Measurements from ENCODE around the gene PGAP2. TPM values are rescaled to one million over a fixed set of nuclear protein-coding genes. Genes with fewer than 3 reads are reported as not detected.

Gene PGAP2
- total and polyA plus RNA-seq, 2 donors (not counting 3 experiments of a cell fraction or from before 2014, with no cell fraction given) = 18.3 to 34.1 TPM

DNA sequence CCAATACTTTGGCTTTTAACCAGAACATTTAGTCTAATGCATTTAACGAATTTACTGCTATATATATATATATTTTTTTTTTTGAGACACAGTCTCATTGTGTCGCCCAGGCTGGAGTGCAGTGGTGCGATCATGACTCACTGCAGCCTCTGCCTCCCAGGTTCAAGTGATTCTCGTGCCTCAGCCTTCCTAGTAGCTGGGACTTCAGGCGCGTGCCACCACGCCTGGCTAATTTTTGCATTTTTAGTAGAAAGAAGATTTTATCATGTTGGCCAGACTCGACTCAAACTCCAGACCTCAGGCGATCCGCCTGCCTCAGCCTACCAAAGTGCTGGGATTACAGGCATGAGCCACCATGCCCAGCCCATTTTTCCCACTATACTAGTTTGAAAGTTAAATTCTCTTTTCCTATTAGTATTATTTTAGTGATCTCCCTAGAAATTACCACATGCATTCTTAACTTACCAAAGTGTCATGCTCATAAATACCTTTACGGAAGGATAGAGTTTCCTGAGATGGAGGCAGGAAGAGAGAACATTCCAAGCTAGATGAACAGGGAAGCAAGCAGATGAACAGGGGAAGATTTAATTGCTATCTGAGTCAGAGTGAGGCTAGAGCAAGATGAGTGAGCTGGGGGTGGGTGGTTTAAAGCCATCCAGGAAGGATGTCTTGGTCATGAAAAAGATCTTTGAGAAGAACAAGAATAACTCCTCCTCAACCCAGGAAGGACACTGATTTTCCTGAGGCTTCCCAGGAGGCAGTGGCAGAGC is 4.4 kb upstream of the PGAP2 start:
- DNase-seq (ENCODE audit: low read depth, low spot score) = no peak
- no peak overlapping the region for H3K9ac ChIP-seq (replicated peaks; ENCODE audit: extremely low read depth, insufficient read depth, low read length)
- no peaks in the 10 kb centered on the region for H3K36me3 ChIP-seq (ENCODE audit: control insufficient read depth in 2 of 2, extremely low read depth in 1 of 2, insufficient read depth in 2 of 2, low read length in 2 of 2)
- H3K4me3 ChIP-seq (replicated peaks in 1 of 3; ENCODE audit: insufficient read depth in 1 of 3, low read depth in 1 of 3, low read length in 3 of 3) = no peak overlapping the region
- H3K79me2 ChIP-seq (ENCODE audit: control insufficient read depth, insufficient read depth, low read length) = no peaks in the 10 kb centered on the region
- dilution Hi-C loops (cut with MboI; ENCODE audit: extremely low pct_ligation_motif_present, low sequenced_read_pairs) = no loop called here
- H3K9me3 ChIP-seq (replicated peaks; ENCODE audit: control insufficient read depth, insufficient read depth, low read length) = no peaks in the 10 kb centered on the region
- H3K4me1 ChIP-seq (ENCODE audit: control insufficient read depth, extremely low read depth, insufficient read depth, low read length) = peaks cover 10% of the 10 kb centered on the region
- H3K27me3 ChIP-seq (ENCODE audit: control insufficient read depth in 2 of 2, insufficient read depth in 2 of 2, low read length in 2 of 2) = no peaks in the 10 kb centered on the region
- intact Hi-C loops (cut with micrococcal nuclease) = no loop called here
- ChIA-PET CTCF (interaction anchor here (0.7 kb wide), 1 partner anchor 38 kb away, joined by 3 read pairs; no protein-coding TSS in a partner anchor), POLR2A (interaction anchor here (0.6 kb wide), 1 partner anchor 41 kb away, joined by 3 read pairs; no protein-coding TSS in a partner anchor)
- FAIRE-seq = no peak
- no peak overlapping the region for H3K27ac ChIP-seq (ENCODE audit: insufficient read depth, low read depth, low read length)
- H3K4me2 ChIP-seq (ENCODE audit: insufficient read depth, low read length) = no peak overlapping the region
- no peaks in the 10 kb centered on the region for H3K9me1 ChIP-seq (replicated peaks; ENCODE audit: control insufficient read depth, extremely low read depth, insufficient read depth, low read length)
- no peaks in the 10 kb centered on the region for H4K20me1 ChIP-seq (replicated peaks; ENCODE audit: control insufficient read depth, extremely low read depth, insufficient read depth, low read length)
- H2AFZ ChIP-seq (ENCODE audit: low read depth, low read length) = no peak overlapping the region
- TF ChIP-seq POLR2AphosphoS5 (IDR thresholded peaks at IDR 0.05; ENCODE audit: insufficient read depth, low read depth, low read length) (no peak), FOS (IDR thresholded peaks at IDR 0.05; ENCODE audit: borderline replicate concordance, insufficient read depth, low read length) (peak; percentile 7)
- BruUV-seq (replicated peaks) = no TSS peak

DNA sequence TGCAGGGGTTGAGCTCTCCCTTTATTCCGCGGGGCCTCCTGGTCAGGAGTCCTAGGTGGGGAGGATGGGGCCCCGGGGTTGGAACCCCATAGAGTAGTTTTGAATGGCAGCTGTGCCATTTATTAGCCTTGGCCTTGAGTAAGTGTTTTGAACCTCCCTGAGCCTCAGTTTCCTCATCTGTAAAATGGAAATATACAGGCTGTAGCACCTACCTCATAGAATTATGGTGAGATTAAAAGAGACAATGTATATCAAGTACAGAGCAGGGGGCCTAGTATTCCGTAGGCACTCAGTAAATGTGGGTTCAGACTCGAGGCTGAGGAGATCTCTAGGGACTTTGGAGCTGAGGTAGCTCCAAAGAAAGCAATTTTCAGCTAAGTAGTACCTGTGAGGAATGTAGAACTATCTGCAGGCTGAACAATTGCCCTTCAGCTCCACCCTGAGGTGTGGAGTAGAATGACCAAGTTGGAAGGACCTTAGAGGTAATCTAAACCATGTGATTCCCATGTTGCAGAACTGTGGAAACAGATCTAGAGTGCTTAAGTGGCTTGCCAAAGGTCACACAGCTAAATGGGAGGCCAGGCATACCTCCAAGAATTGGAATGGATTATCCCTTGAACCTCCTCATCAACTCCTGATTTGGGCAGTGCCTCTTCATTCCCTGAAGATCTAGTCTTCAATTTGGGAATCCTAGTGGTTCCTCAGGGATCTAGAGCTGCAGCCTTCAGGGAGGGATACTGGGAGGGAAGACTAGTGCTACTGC is 682 bp downstream of the PGAP2 start:
- H3K27me3 ChIP-seq (ENCODE audit: control insufficient read depth in 2 of 2, insufficient read depth in 2 of 2, low read length in 2 of 2) = no peaks in the 10 kb centered on the region
- no peaks in the 10 kb centered on the region for H3K36me3 ChIP-seq (ENCODE audit: control insufficient read depth in 2 of 2, extremely low read depth in 1 of 2, insufficient read depth in 2 of 2, low read length in 2 of 2)
- DNase-seq (ENCODE audit: low read depth, low spot score) (peak; percentile 60), FAIRE-seq (peak; percentile 72)
- TF ChIP-seq, protein P1, sequence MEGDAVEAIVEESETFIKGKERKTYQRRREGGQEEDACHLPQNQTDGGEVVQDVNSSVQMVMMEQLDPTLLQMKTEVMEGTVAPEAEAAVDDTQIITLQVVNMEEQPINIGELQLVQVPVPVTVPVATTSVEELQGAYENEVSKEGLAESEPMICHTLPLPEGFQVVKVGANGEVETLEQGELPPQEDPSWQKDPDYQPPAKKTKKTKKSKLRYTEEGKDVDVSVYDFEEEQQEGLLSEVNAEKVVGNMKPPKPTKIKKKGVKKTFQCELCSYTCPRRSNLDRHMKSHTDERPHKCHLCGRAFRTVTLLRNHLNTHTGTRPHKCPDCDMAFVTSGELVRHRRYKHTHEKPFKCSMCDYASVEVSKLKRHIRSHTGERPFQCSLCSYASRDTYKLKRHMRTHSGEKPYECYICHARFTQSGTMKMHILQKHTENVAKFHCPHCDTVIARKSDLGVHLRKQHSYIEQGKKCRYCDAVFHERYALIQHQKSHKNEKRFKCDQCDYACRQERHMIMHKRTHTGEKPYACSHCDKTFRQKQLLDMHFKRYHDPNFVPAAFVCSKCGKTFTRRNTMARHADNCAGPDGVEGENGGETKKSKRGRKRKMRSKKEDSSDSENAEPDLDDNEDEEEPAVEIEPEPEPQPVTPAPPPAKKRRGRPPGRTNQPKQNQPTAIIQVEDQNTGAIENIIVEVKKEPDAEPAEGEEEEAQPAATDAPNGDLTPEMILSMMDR (IDR thresholded peaks at IDR 0.05; ENCODE audit: extremely low read depth in 1 of 2, insufficient read depth in 1 of 2, low read depth in 1 of 2, low read length in 2 of 2) = peak; percentile 23 to 32
- no peak for TF ChIP-seq FOS (IDR thresholded peaks at IDR 0.05; ENCODE audit: borderline replicate concordance, insufficient read depth, low read length)
- H3K79me2 ChIP-seq (ENCODE audit: control insufficient read depth, insufficient read depth, low read length) = no peaks in the 10 kb centered on the region
- H3K27ac ChIP-seq (ENCODE audit: insufficient read depth, low read depth, low read length) = no peak overlapping the region
- no peak overlapping the region for H3K9ac ChIP-seq (replicated peaks; ENCODE audit: extremely low read depth, insufficient read depth, low read length)
- no peaks in the 10 kb centered on the region for H3K9me1 ChIP-seq (replicated peaks; ENCODE audit: control insufficient read depth, extremely low read depth, insufficient read depth, low read length)
- peaks cover 10% of the 10 kb centered on the region for H3K4me1 ChIP-seq (ENCODE audit: control insufficient read depth, extremely low read depth, insufficient read depth, low read length)
- peak overlapping the region; percentile 97 for H3K4me2 ChIP-seq (ENCODE audit: insufficient read depth, low read length)
- dilution Hi-C loops (cut with MboI; ENCODE audit: extremely low pct_ligation_motif_present, low sequenced_read_pairs) (no loop called here), intact Hi-C loops (cut with micrococcal nuclease) (loop anchor here (1.0 to 2.0 kb wide), 3 partner anchors 12 to 32 kb away; partner anchors contain the start of gene NUP98)
- H2AFZ ChIP-seq (ENCODE audit: low read depth, low read length) = peak overlapping the region; percentile 99
- H3K9me3 ChIP-seq (replicated peaks; ENCODE audit: control insufficient read depth, insufficient read depth, low read length) = no peaks in the 10 kb centered on the region
- no TSS peak for BruUV-seq (replicated peaks)
- ChIA-PET CTCF (interaction anchor here (1.1 to 4.4 kb wide), 15 partner anchors 10 to 264 kb away, joined by 3 to 48 read pairs (median 13); partner anchors contain the start of genes NUP98, RHOG and STIM1), POLR2A (no interaction called here)
- H3K4me3 ChIP-seq (replicated peaks in 1 of 3; ENCODE audit: insufficient read depth in 1 of 3, low read depth in 1 of 3, low read length in 3 of 3) = peak overlapping the region; percentile 62 to 93 (median 91)
- no peaks in the 10 kb centered on the region for H4K20me1 ChIP-seq (replicated peaks; ENCODE audit: control insufficient read depth, extremely low read depth, insufficient read depth, low read length)

Data from endothelial cell of umbilical vein (primary cell).